Rectal smooth muscle tissue (tissue), 1 donor: ENCODE data around the gene CAPRIN1.
"Not testable (repeated sequence)": the region's sequence is repeated elsewhere in the genome, so short reads cannot be mapped to it uniquely, and the experiment has no call there.

Source experiments
- H3K27ac ChIP-seq: one replicate; pipeline ENCODE4 v1.7.0; 2013; ENCODE audit warnings: low read depth, low read length, inconsistent platforms
- H3K27me3 ChIP-seq: one replicate; pipeline ENCODE4 v1.7.0; 2013; ENCODE audit warnings: low read length; ENCODE audit not compliant: control insufficient read depth, insufficient read depth
- H3K36me3 ChIP-seq: one replicate; pipeline ENCODE4 v1.7.0; 2013; ENCODE audit warnings: low read length; ENCODE audit not compliant: control insufficient read depth, insufficient read depth
- H3K4me1 ChIP-seq: one replicate; pipeline ENCODE4 v1.7.0; 2013; ENCODE audit warnings: low read length; ENCODE audit not compliant: control insufficient read depth, insufficient read depth
- H3K4me3 ChIP-seq: one replicate; pipeline ENCODE4 v1.7.0; 2013; ENCODE audit warnings: low read length
- H3K9ac ChIP-seq: one replicate; pipeline ENCODE4 v1.7.0; 2013; ENCODE audit warnings: low read length

Gene CAPRIN1

DNA sequence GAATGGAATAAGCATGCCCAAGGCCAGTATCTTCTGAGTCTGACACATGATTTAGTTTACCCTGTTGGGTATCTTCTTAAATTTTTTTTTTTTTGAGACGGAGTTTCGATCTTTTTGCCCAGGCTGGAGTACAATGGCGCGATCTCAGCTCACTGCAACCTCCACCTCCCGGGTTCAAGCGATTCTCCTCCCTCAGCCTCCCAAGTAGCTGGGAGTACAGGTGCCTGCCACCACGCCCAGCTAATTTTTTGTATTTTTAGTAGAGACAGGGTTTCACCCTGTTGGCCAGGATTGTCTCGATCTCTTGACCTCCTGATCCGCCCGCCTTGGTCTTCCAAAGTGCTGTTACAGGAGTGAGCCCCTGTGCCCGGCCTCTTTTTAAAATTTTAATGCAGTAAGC, 2.8 kb downstream of the CAPRIN1 start:
- H3K36me3 ChIP-seq, H3K27me3 ChIP-seq, H3K9ac ChIP-seq, H3K4me3 ChIP-seq, H3K27ac ChIP-seq: not testable (repeated sequence)
- H3K4me1 ChIP-seq: peaks cover 13% of the 10 kb centered on the region

DNA sequence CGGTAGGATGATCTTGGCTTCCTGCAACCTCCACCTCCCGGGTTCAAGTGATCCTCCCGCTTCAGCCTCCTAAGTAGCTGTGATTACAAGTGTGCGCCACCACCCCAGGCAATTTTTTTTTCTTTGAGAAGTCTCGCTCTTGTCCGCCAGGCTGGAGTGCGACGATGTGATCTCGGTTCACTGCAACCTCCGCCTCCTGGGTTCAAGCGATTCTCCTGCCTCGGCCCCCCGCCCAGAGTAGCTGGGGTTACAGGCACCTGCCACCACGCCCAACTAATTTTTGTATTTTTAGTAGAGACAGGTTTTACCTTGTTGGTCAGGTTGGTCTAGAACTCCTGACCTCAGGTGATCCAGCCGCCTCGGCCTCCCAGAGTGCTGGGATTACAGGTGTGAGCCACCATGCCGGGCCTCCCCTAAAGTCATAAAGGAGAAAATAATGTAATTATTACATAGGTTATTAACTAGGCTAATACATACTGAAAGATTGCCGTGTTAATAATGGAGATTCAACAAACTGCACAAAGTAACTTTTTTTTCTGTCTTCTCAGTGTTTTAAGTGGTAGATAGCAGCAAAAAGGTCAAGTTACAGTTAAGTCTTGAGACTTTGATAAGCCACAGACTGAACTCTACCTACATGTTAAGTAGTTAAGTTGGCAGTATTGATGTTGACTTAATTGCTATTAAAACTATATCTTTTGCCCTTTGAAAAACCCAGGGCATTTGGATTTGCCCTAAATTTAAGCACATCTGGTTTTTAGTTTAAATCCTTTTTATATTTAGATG, 3.9 kb downstream of the CAPRIN1 start:
- Histone ChIP-seq H3K27ac (no peak overlapping the region), H3K4me1 (peaks cover 13% of the 10 kb centered on the region)

DNA sequence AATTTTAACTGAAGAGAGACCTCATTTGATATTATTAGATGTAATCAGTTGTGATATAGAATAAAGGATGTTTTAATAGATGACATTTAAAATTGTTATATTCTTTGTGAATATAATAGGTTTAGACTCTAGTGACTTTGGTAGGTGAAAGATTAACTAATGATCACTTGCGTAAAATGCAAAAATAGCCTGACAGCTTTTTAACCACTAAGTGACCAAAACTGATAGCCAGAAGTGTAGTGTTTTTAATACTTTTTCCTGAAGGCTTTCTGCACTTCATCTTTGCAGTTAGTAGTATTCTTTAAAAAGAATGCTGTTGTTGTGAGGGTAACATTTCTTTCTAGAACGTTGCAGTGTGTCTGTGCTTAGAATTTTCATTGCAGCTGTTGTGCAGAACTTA, 5.1 kb downstream of the CAPRIN1 start:
- H3K4me1 ChIP-seq: peaks cover 8% of the 10 kb centered on the region
- H3K4me3 ChIP-seq: no peak overlapping the region
- H3K9ac ChIP-seq: no peak overlapping the region
- peaks cover 3% of the 10 kb centered on the region for H3K36me3 ChIP-seq
- H3K27me3 ChIP-seq: no peaks in the 10 kb centered on the region
- no peak overlapping the region for H3K27ac ChIP-seq

More for the DNA sequence above, 3.9 kb downstream of the CAPRIN1 start:
- no peak overlapping the region for H3K4me3 ChIP-seq
- no peak overlapping the region for H3K9ac ChIP-seq
- no peaks in the 10 kb centered on the region for H3K27me3 ChIP-seq
- H3K36me3 ChIP-seq: no peaks in the 10 kb centered on the region

GRCh38 chr11:34063061-34063795, 11.7 kb downstream of the CAPRIN1 start:
- peaks cover 3% of the 10 kb centered on the region for H3K36me3 ChIP-seq
- peaks cover 3% of the 10 kb centered on the region for H3K4me1 ChIP-seq
- no peak overlapping the region for H3K27ac ChIP-seq
- no peak overlapping the region for H3K9ac ChIP-seq
- H3K4me3 ChIP-seq: no peak overlapping the region
- H3K27me3 ChIP-seq: no peaks in the 10 kb centered on the region

GRCh38 chr11:34064291-34064690, 12.8 kb downstream of the CAPRIN1 start:
- Histone ChIP-seq H3K27ac (no peak overlapping the region), H3K9ac (no peak overlapping the region), H3K36me3 (peaks cover 3% of the 10 kb centered on the region), H3K4me3 (no peak overlapping the region), H3K4me1 (peaks cover 3% of the 10 kb centered on the region), H3K27me3 (no peaks in the 10 kb centered on the region)

- H3K9ac ChIP-seq: no peak overlapping the region
- H3K4me1 ChIP-seq: peaks cover 3% of the 10 kb centered on the region
- no peaks in the 10 kb centered on the region for H3K27me3 ChIP-seq
- H3K27ac ChIP-seq: no peak overlapping the region
- H3K4me3 ChIP-seq: no peak overlapping the region
- peaks cover 3% of the 10 kb centered on the region for H3K36me3 ChIP-seq
Measured at GRCh38 chr11:34065505-34066203, 14.1 kb downstream of the CAPRIN1 start.

GRCh38 chr11:34066766-34067165, 15.2 kb downstream of the CAPRIN1 start:
- not testable (repeated sequence) for H3K36me3 ChIP-seq, H3K4me1 ChIP-seq, H3K27ac ChIP-seq, H3K4me3 ChIP-seq, H3K27me3 ChIP-seq, H3K9ac ChIP-seq

DNA sequence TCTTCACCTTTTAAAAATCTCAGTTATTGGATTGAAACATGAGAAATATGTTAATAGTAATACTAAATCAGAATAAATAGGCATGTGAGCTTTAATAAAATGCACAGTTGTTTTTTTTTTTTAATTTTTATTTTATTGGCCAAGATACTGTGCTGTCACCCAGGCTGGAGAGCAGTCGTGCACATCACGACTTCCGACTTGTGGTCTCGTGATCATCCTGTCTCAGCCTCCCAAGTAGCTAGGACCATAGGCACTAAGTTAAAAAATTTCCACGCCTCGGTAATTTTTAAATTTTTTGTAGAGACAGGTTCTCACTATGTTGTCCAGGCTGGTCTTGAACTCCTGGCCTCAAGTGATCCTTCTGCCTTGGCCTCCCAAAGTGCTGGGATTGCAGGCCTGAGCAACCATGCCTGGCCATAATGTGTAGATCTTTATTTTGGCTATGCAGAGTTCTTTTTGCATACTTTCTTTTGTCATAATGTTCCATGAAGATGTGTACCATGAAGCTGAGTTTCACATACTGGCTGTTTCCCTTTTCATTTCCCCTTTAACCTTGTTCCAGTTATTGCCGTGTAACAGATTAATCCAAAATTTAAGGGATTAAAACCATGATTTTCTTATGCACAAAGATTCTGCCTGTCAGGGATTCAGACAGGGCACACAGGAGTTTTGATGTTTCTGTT, 16.0 kb downstream of the CAPRIN1 start:
- H3K36me3 ChIP-seq: peaks cover 2% of the 10 kb centered on the region
- no peak overlapping the region for H3K4me3 ChIP-seq
- peaks cover 3% of the 10 kb centered on the region for H3K4me1 ChIP-seq
- H3K27ac ChIP-seq: no peak overlapping the region
- no peaks in the 10 kb centered on the region for H3K27me3 ChIP-seq
- H3K9ac ChIP-seq: no peak overlapping the region

GRCh38 chr11:34068111-34068510, 16.6 kb downstream of the CAPRIN1 start:
- H3K4me3 ChIP-seq: no peak overlapping the region
- H3K4me1 ChIP-seq: peaks cover 3% of the 10 kb centered on the region
- peaks cover 8% of the 10 kb centered on the region for H3K36me3 ChIP-seq
- H3K27ac ChIP-seq: no peak overlapping the region
- no peak overlapping the region for H3K9ac ChIP-seq
- no peaks in the 10 kb centered on the region for H3K27me3 ChIP-seq

- not testable (repeated sequence) for H3K9ac ChIP-seq, H3K4me3 ChIP-seq, H3K27ac ChIP-seq, H3K27me3 ChIP-seq, H3K4me1 ChIP-seq
- peaks cover 11% of the 10 kb centered on the region for H3K36me3 ChIP-seq
Measured at GRCh38 chr11:34071306-34071705, 19.8 kb downstream of the CAPRIN1 start.

GRCh38 chr11:34072041-34072440, 20.5 kb downstream of the CAPRIN1 start:
- Histone ChIP-seq H3K4me3 (no peak overlapping the region), H3K9ac (no peak overlapping the region), H3K36me3 (peaks cover 11% of the 10 kb centered on the region), H3K4me1 (peaks cover 3% of the 10 kb centered on the region), H3K27ac (no peak overlapping the region), H3K27me3 (no peaks in the 10 kb centered on the region)

GRCh38 chr11:34072832-34073231, 21.3 kb downstream of the CAPRIN1 start:
- Histone ChIP-seq H3K27me3 (no peaks in the 10 kb centered on the region), H3K4me3 (no peak overlapping the region), H3K27ac (no peak overlapping the region), H3K36me3 (peaks cover 13% of the 10 kb centered on the region), H3K9ac (no peak overlapping the region), H3K4me1 (no peaks in the 10 kb centered on the region)
